HG02798 (cell line): ENCODE measurements around the gene TACC3.
A peak's percentile ranks its signal among the peaks of the same experiment; 100 is the strongest.
"Not testable (repeated sequence)": the region's sequence is repeated elsewhere in the genome, so short reads cannot be mapped to it uniquely, and the experiment has no call there.

Source experiments
- ATAC-seq: cut with Tn5 transposase; IDR thresholded peaks from one replicate; pipeline ENCODE4 v1.9.1; 2021; ENCODE audit warnings: mild to moderate bottlenecking; ENCODE audit not compliant: unreplicated experiment, poor library complexity

TACC3 gene

DNA sequence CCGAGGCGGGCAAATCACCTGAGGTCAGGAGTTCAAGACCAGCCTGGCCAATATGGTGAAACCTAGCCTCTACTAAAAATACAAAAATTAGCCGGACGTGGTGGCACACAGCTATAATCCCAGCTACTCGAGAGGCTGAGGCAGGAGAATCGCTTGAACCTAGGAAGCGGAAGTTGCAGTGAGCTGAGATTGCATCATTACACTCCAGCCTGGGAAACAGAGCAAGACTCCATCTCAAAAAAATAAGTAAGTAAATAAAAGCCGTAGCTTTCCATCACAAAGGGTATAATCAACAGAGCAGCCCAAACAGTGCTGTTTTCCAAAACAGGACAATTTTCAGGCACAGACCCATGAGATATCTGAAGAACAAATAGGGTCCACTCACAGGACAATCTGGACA lies 19.6 kb upstream of the TACC3 start:
- ATAC-seq: not testable (repeated sequence)

DNA sequence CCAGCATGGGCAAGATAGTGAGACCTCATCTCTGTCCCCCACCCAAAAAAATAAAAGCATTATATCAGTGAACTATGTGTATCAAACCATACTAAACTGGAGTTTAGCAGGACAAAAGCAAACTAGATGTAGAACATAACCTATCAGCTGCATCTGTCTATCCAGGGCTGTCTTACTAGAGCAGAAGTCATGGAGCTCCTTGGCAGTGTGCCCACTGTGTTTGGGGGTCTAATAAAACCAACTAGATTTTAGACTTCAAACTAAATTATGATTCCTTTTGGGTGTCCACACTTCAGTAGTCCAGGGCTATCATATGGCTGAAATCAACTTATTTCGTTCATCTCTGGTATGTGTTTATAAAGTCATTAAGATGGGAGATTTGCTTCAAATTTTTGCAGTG lies 17.5 kb upstream of the TACC3 start:
- ATAC-seq: no peak

- ATAC-seq: no peak
Observed at GRCh38 chr4:1705732-1706131, 15.6 kb upstream of the TACC3 start.

- ATAC-seq: no peak
Observed at GRCh38 chr4:1706358-1706757, 15.0 kb upstream of the TACC3 start.

DNA sequence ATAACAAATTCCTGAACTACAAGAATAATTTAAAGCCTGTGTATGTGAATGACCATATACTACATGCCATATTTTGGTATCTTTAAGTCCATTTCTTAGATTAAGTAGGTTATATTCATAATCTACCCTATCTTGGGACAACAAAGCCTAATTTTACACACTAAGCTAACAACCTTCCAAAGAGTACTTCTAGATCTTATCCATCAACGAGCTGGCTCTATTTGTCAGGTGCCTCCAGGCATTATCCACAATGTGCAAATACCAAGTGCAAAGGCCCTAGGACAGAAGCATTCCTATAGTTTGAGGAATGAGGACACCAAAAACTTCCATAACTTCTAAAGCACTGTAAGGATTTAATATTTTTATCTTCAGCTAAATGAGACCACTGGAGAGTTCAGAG lies 12.7 kb upstream of the TACC3 start:
- ATAC-seq: no peak

- no peak for ATAC-seq
Observed at GRCh38 chr4:1711055-1711570, 10.2 kb upstream of the TACC3 start.

DNA sequence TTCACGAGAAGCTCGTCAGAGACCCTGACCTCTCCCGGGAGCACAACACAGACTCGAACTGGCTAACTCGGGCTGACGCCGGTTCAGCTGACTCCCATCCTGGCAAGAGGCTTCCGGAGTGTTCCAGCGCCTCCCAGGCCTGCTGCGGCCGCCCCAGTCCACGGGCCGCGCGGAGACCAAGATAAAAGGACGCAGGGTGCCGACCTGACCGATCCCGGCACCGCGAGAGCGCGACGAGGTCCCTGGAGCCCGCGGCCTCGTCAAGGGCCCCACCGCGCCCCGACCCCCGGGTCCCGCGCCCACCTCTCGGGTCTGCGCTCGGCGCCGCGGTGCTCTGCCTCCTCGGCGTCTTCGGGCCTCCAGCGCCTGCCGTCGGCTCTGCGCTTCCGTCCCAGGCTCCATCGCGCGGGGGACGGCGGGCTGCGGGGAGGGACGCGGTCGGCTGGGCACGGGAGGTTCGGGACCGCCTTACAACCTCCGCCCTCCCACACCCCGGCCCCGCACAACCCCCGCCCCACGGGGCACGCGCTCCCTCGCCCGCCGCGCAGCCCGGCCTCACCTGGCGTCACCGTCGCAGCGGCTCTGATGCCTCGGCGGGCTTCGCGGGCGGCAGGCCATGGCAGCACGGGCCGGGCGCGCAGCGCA lies 9.6 kb upstream of the TACC3 start:
- ATAC-seq: peak; percentile 2

- peak; percentile 83 for ATAC-seq
Observed at GRCh38 chr4:1712216-1713002, 8.9 kb upstream of the TACC3 start, which contains the start of gene SLBP. SLBP (minus strand) TSS chr4:1712319; CDS start chr4:1712188, 131 bp downstream.

GRCh38 chr4:1713003-1713851 lies 8.1 kb upstream of the TACC3 start:
- peak; percentile 5 for ATAC-seq

DNA sequence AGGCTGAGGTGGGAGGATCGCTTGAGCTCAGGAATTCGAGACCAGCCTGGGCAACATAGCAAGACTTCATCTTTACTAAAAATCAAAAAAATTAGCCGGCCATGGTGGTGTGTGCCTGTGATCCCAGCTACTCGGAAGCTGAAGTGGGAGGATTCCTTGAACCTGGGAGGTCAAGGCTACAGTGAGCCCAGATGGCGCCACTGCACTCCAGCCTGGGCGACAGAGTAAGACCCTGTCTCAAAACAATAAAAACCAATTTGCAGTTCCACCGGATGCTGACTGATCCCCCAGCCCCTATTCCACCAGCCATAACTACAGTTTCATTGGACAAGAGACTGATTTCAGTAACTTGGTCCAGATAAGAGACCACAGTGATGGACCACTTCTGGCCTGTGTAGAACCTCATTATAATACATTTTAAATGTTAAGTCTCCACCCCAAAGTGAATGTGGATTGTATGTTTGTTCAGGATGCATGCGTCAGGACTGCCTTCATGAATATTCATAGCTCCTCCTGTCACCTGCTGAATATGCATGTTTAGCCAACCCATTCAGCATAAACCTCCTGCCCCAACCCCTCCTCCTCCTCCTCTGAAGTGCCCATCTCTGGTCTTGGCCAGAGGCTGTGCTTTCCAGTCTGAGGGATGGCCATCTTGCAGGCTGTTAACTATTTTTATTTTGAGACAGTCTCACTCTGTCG lies 6.9 kb upstream of the TACC3 start:
- no peak for ATAC-seq

- no peak for ATAC-seq
Observed at GRCh38 chr4:1715002-1715758, 6.1 kb upstream of the TACC3 start.

- ATAC-seq: no peak
Observed at GRCh38 chr4:1716065-1716945, 5.0 kb upstream of the TACC3 start.

DNA sequence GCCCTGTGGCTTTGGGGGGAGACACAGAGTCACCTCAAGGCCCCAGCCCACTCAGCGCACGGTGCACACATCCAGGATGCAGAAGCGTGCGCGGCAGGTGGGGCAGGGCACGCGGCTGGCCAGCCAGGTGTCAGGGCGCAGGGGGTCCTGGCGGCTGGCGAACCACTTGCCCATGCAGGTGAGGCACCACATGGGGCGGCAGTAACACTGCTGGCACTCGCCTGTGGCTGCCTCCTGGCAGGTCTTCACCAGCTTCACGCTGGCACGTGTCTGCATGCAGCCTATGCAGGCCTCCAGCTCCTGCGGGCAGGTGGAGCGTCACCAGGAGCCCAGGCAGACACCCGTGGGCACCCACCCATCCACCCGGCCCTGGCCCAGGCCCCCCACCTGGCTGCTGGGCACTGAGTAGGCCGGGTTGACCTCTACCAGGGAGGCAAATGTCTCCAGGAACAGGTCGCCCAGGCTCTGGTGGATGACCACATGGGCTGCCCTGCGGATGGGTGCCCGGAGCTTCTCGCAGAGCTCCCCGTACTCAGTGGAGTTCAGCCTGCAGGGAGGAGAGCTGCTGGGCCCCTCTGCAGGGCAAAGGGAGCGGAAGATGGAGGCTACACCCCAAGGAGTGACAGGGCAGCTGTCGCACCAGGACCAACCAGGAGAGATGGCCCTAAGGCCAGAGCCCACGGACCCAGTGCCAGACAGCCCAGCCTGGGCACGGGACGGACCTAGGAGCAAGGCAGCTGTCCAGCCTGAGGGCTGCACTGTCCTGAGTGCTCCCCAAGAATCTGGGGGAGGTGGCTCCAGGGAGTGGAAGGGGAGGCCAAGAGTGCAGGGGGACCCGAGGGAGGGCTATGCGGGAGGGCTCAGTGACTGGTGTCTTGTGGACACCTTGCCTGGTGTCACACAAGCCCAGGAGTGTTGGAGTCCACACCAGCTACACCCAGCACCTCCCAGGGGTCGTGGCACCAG lies 3.9 kb upstream of the TACC3 start:
- ATAC-seq: no peak

DNA sequence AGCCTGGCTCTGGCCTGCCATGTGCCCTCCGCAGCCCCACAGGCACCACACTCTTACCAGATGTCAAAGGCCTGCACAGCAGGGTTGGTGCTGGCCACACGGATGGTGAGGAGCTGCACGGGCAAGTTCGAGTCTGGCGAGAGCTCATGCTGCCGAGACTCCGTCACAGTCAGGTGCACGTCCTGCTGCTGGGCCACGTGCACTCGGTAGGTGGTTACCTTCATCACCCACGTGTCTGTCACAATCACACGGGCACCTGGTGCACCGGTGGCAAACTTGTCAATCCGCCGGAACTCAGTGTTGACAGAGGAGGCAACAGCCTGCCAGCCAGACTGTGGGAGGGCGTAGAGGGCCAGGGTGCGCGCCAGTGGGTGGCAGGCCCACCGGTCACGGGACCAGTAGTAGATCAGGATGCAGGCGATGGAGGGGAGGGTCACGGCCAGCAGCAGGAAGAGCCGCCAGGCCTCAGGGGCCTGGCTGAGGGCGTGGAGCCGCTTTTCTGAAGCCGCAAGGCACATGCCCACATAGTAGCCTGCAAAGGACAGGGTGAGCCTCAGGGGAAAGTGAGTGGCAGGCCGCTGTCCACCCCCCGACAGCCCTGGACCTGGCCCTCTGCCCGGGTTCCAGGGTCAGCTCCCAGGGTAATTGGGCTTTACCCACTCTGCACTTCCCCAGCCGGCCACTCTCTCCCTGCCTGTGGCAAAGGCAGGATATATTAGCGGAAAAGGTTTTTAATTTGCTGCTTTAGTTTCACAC lies 3.0 kb upstream of the TACC3 start:
- no peak for ATAC-seq

DNA sequence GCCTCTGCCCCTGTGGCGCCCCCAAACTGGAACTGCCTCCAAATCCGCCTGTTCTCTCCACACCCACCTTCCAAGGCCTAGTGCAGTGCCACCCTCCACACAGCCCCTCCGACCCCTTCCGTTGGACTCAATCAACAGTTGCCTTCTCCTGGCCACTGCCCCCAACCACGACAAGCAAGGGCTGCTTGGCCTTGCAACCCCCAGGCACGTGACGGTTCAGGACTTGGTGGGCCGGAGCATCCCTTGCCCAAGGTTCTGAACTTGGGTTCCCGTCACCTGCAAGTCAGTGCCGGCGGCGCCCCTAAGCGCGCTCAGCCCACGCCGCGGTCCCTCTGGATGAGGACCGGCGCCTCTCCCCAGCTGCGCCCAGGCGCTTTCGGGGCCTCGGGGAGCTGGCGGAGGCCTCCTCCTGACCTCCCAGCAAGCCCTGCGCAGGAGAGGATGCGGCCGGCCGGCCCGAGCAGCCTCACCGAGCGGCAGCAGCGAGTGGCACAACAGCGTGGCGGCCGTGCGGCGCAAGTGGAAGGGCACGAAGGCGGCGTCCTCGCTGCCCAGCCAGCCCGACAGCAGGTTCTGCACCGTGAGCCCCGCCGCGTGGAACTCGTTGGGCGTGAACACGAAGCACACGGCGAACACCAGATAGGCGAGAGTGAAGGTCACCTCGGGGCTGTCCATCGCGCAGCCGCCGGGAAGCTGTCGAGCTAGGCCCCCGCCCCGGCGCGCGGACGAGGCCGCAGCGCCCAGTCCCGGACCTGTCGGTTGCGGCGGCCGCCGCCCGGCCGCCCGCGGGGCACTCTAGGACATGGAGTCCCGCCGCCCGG lies 948 bp upstream of the TACC3 start:
- ATAC-seq: peak; percentile 13
